HG03097 (cell line): ENCODE measurements around the gene CTU2.

Experiments used
- ATAC-seq: cut with Tn5 transposase; IDR thresholded peaks from one replicate; pipeline ENCODE4 v1.9.1; 2021; ENCODE audit not compliant: unreplicated experiment, low FRiP score

The CTU2 gene

GRCh38 chr16:88713054-88713453 lies 6.8 kb downstream of the CTU2 start:
- no peak for ATAC-seq

GRCh38 chr16:88713568-88714419 lies 7.5 kb downstream of the CTU2 start:
- ATAC-seq, result no peak

- no peak for ATAC-seq
Observed at GRCh38 chr16:88714420-88715302, 8.4 kb downstream of the CTU2 start.

GRCh38 chr16:88715312-88716190 lies 9.2 kb downstream of the CTU2 start:
- no peak for ATAC-seq

- no peak for ATAC-seq
Observed at GRCh38 chr16:88716201-88716600, 9.9 kb downstream of the CTU2 start.

- ATAC-seq, result no peak
Observed at GRCh38 chr16:88716601-88717001, 10.3 kb downstream of the CTU2 start.

GRCh38 chr16:88718178-88718577 lies 11.9 kb downstream of the CTU2 start:
- ATAC-seq, result no peak

GRCh38 chr16:88719267-88719932 lies 13.1 kb downstream of the CTU2 start:
- no peak for ATAC-seq

- no peak for ATAC-seq
Observed at GRCh38 chr16:88719933-88720296, 13.6 kb downstream of the CTU2 start.

GRCh38 chr16:88720396-88720970 lies 14.2 kb downstream of the CTU2 start:
- ATAC-seq, result no peak

- no peak for ATAC-seq
Observed at GRCh38 chr16:88721236-88721635, 14.9 kb downstream of the CTU2 start.

GRCh38 chr16:88721815-88722755 lies 15.8 kb downstream of the CTU2 start:
- no peak for ATAC-seq

- ATAC-seq, result no peak
Observed at GRCh38 chr16:88722784-88723506, 16.6 kb downstream of the CTU2 start.

GRCh38 chr16:88723507-88723887 lies 17.2 kb downstream of the CTU2 start:
- ATAC-seq, result no peak

GRCh38 chr16:88723911-88724310 lies 17.6 kb downstream of the CTU2 start:
- ATAC-seq, result no peak

GRCh38 chr16:88724855-88725555 lies 18.7 kb downstream of the CTU2 start:
- ATAC-seq, result no peak

- ATAC-seq, result no peak
Observed at GRCh38 chr16:88725609-88726407, 19.5 kb downstream of the CTU2 start.
